Activated CD8-positive, alpha-beta memory T cell treated with anti-CD3 and anti-CD28 coated beads for 1 hour (primary cell): ENCODE data around the gene ARID1A.

Experiments
- DNase-seq, 2 donors: peaks; one replicate each; pipeline ENCODE4 v3.0.0-alpha.2; 2020; ENCODE audit warnings: low read depth in 1 of 2; ENCODE audit errors: extremely low read depth in 1 of 2

The ARID1A gene

DNA sequence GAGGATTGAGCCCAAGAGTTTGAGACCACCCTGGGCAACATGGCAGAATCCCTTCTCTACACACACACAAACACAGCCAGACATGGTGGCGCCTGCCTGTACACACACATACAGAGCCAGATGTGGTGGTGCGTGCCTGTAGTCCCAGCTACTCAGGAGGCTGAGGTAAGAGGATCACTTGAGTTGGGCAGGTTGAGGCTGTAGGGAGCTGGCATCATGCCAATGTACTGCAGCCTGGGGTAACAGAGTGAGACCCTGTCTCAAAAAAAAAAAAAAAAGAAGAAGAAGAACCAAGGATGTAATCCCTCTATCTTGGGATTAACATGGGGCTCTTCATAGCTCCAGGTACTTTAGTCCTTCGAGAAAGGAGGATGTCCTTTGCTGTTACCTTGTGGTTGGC is 62.5 kb downstream of the ARID1A start:
- DNase-seq, result no peak

GRCh38 chr1:26759531-26759930 is 63.7 kb downstream of the ARID1A start:
- no peak for DNase-seq

DNA sequence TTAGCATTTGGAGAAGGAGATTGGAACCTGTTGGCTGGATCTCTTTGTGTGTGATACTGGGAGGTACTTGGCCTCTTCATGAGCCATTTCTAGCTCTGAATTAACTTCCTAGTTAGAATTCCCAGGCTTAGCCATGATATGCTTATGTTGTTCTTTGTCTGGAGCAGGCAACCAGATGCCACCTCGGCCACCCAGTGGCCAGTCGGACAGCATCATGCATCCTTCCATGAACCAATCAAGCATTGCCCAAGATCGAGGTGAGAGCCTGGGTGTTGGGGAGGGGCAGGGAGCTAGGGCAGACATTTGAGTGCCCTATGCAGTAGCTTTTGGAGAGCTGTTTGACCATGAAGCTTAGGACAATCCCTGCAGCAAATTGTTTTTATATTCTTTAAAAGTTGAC is 65.4 kb downstream of the ARID1A start:
- no peak for DNase-seq

- DNase-seq, result no peak
Measured at GRCh38 chr1:26767714-26768113, 71.9 kb downstream of the ARID1A start.

DNA sequence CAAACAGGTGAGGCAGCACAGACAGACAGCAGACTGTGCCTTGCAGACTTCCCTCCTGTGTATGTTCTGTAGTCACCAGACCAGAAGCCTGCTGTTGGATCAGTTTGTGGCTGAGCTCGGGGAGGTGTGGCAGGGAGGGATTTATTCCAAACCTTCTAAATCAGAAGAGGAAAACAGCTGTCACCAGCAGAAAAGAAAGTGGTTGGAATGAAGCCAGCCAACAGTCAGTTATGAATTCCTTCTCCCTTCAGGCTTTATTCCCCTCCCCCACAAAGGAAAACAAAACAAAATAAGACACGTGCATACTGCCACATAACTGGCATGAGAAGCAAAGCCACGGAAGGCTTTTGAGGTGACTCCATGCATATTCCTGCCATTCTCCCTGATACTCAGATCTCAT is 72.9 kb downstream of the ARID1A start:
- DNase-seq, result no peak

- no peak for DNase-seq
Measured at GRCh38 chr1:26771285-26771642, 75.4 kb downstream of the ARID1A start.

- DNase-seq, result no peak
Measured at GRCh38 chr1:26771643-26772321, 76.0 kb downstream of the ARID1A start.

DNA sequence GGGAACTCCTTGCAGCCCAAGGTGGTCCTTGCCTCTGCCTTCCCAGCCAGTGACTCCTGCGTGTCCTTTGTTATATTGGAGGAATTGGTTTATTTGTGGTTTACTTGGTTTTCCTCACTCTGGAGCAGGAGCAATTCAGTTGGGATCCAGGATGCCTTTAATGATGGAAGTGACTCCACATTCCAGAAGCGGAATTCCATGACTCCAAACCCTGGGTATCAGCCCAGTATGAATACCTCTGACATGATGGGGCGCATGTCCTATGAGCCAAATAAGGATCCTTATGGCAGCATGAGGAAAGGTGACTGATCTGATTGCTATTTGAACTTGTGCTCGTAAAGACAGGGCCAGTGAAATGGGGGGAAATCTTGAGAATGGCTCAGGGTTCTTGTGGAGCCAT is 76.9 kb downstream of the ARID1A start:
- DNase-seq, result no peak

DNA sequence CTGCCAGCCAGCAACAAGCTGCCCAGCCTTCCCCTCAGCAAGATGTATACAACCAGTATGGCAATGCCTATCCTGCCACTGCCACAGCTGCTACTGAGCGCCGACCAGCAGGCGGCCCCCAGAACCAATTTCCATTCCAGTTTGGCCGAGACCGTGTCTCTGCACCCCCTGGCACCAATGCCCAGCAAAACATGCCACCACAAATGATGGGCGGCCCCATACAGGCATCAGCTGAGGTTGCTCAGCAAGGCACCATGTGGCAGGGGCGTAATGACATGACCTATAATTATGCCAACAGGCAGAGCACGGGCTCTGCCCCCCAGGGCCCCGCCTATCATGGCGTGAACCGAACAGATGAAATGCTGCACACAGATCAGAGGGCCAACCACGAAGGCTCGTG is 78.6 kb downstream of the ARID1A start:
- no peak for DNase-seq

GRCh38 chr1:26775666-26776065 is 79.9 kb downstream of the ARID1A start:
- no peak for DNase-seq

GRCh38 chr1:26779098-26779668 is 83.4 kb downstream of the ARID1A start:
- DNase-seq, result no peak

- no peak for DNase-seq
Measured at GRCh38 chr1:26780344-26780957, 84.6 kb downstream of the ARID1A start.

- DNase-seq, result no peak
Measured at GRCh38 chr1:26781206-26781825, 85.5 kb downstream of the ARID1A start.

- DNase-seq, result no peak
Measured at GRCh38 chr1:26782521-26783212, 86.9 kb downstream of the ARID1A start.

DNA sequence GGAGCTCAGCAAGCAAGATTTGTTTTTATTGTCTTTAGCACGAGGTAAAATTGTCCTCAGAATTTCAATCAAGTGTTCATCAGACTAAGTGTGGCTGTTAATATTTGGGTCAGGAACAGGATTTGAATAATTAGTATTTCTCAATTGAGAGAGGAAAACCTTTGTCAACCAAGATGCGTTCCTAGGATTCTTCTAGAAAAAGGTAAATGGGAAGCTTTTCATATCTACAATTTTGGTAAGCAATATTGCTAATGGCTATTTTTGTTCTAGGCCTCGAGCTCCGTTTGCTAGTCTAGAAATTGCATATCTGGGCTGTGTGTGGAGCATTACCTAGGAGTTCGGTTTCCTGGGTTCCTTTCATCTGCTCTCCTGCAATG is 87.8 kb downstream of the ARID1A start:
- no peak for DNase-seq

GRCh38 chr1:26784023-26784871 is 88.4 kb downstream of the ARID1A start:
- no peak for DNase-seq

GRCh38 chr1:26784886-26785285 is 89.1 kb downstream of the ARID1A start:
- no peak for DNase-seq

DNA sequence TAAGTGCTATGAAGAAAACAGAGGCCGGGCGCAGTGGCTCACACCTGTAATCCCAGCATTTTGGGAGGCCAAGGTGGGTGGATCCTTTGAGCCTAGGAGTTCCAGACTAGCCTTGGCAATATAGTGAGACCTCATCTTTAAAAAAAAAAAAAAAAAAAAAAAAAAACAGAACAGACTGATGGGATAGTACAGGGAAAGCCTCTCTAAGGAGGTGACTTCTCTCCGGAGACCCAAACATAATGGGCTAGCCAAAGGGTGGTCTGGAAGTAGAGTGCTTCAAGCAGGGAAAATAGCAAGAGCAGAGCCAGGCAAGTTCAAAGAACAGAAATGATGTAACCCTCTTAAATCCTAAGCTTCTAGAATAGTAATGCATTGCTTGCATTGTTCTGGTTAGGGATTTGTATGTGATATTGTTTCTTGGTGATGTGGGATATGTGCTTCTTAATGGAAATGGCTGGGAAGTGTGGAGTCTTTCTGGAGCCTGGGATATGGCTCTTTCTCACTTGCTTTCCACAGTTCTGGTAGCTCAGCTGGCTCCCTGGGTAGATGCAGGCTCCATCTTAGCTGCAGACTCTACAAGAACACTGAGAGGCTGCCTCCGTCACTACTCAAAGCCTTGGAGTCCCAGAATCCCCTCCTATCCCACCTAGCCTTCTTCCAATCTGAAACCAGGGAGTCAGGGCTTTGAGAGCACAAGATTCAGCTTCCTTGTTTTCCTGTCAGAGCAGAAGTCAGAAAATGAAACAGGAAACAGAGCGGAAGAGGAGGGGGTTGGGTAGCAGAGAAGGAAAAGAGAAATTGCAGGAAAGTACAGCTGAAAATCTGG is 90.0 kb downstream of the ARID1A start:
- no peak for DNase-seq

- DNase-seq, result no peak
Measured at GRCh38 chr1:26786437-26787380, 90.9 kb downstream of the ARID1A start.
